Glutamatergic neuron (in vitro differentiated cells): ENCODE results near the gene TOM1. TPM values are rescaled to one million over a fixed set of nuclear protein-coding genes. Genes with fewer than 3 reads are reported as not detected.

Experiments
- DNase-seq: peaks from one replicate; pipeline ENCODE4 v3.0.0; 2022
- H3K27ac Mint-ChIP-seq: one replicate; pipeline ENCODE4 v1.8.0; 2020; ENCODE audit warnings: mild to moderate bottlenecking, mixed read lengths, inconsistent platforms; ENCODE audit not compliant: unreplicated experiment
- H3K27me3 Mint-ChIP-seq: one replicate; pipeline ENCODE4 v1.8.0; 2020; ENCODE audit warnings: mild to moderate bottlenecking, moderate library complexity, mixed read lengths, inconsistent platforms; ENCODE audit not compliant: unreplicated experiment
- H3K36me3 Mint-ChIP-seq: one replicate; pipeline ENCODE4 v1.8.0; 2020; ENCODE audit warnings: mild to moderate bottlenecking, mixed read lengths, inconsistent platforms; ENCODE audit not compliant: unreplicated experiment
- H3K4me1 Mint-ChIP-seq: one replicate; pipeline ENCODE4 v1.8.0; 2020; ENCODE audit warnings: mild to moderate bottlenecking, low read depth, mixed read lengths, inconsistent platforms; ENCODE audit not compliant: unreplicated experiment
- H3K4me3 Mint-ChIP-seq: one replicate; pipeline ENCODE4 v1.8.0; 2020; ENCODE audit warnings: mild to moderate bottlenecking, mixed read lengths, inconsistent platforms; ENCODE audit not compliant: unreplicated experiment
- H3K9me3 Mint-ChIP-seq: one replicate; pipeline ENCODE4 v1.8.0; 2020; ENCODE audit warnings: mild to moderate bottlenecking, moderate library complexity, mixed read lengths, inconsistent platforms; ENCODE audit not compliant: unreplicated experiment
- total RNA-seq: library from RNA; stranded (reverse); fragmentation: NEBNext Ultra II Directional; extraction: Animal tissue kit (Norgen Biotek cat#: 25700); gene quantifications from one replicate; pipeline ENCODE4 v1.2.1, GENCODE V29; 2021; ENCODE audit not compliant: unreplicated experiment
- TF ChIP-seq, protein P1 (sequence below): fragments of 200-600 bp; sonication (generic); IDR thresholded peaks from one replicate; pipeline ENCODE4 v1.5.0; 2021; ENCODE audit not compliant: partially characterized antibody, unreplicated experiment

Gene TOM1
- total RNA-seq, 1 donor from 2014 or later: 40.6 TPM

DNA sequence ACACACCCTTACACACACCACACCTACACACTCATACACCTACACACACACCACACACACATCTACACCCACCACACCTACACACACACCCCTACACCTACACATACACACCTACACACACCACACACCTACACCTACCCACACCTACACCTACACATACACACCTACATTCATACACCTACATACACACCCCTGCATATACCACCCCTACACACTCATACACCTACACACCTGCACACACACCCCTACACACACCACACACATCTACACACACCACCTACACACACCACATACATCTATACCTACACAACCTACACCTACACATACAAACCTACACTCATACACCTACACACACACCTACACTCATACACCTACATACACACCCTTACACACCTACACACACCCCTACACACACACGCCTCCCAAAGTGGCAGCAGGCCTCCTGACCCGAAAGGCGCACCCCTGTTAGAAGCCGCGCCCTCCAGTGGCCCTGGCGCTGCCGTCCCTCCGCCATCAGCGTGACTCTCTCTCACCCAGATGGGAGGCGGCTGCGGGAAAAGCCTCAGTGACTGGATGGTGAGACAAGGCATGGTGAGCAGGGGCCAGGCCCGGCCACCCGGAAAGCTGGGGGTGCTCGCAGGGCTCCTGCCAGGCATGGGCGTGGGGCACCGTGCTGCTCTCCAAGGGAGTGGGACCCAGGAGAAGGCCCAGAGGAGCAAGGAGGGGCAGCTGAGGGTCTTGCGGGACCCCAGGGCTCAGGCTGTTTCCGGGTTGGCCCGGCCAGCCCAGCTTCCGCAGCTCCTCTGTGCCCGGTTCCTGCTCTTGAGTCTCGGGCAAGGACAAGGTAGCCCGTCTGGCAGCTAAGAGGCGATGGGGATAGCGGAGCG lies 44.2 kb downstream of the TOM1 start:
- Mint-ChIP-seq H3K9me3 (peaks cover 3% of the 10 kb centered on the region), H3K4me1 (no peaks in the 10 kb centered on the region), H3K27ac (no peak overlapping the region), H3K36me3 (peaks cover 3% of the 10 kb centered on the region), H3K27me3 (peaks cover 2% of the 10 kb centered on the region), H3K4me3 (no peak overlapping the region)
- no peak for DNase-seq
- TF ChIP-seq, protein P1, sequence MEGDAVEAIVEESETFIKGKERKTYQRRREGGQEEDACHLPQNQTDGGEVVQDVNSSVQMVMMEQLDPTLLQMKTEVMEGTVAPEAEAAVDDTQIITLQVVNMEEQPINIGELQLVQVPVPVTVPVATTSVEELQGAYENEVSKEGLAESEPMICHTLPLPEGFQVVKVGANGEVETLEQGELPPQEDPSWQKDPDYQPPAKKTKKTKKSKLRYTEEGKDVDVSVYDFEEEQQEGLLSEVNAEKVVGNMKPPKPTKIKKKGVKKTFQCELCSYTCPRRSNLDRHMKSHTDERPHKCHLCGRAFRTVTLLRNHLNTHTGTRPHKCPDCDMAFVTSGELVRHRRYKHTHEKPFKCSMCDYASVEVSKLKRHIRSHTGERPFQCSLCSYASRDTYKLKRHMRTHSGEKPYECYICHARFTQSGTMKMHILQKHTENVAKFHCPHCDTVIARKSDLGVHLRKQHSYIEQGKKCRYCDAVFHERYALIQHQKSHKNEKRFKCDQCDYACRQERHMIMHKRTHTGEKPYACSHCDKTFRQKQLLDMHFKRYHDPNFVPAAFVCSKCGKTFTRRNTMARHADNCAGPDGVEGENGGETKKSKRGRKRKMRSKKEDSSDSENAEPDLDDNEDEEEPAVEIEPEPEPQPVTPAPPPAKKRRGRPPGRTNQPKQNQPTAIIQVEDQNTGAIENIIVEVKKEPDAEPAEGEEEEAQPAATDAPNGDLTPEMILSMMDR: no peak

DNA sequence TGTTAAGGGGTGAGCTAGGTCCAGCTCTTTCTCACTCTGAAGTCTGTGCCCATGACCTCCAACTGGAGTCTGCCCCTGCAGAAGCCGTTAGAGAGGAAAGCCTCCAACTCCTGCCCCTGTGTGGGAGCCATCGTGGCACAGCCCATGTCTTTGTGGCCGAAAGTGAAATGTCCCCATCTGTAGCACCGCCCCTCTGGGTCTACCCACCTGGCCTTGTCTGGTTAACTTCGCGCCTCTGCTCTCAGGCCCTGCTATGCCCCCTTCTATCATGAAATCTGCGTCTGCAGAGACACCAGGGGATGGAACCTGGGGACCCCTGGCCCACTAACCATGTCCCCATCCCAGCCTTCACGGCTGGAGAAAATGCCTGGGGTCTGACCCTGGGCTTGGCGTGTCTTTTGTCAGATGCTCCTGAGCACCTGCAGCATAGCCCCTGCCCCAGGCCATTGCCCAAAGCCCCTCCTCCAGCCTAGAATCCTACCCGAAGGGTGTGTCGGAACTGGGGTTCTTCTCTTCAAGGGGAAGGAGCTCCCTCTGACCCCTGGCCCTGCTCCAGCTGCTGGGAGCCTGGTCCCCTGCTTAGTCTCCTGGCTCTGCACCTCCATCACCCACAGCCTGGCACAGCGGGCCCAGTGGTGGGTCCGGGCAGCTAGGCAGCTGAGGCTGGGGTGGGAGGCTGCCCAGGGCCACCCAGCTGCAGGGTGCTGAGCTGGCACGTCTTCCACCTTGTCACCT lies 45.4 kb downstream of the TOM1 start:
- no peak overlapping the region for H3K27ac Mint-ChIP-seq
- TF ChIP-seq, protein P1: no peak
- H3K4me1 Mint-ChIP-seq: no peaks in the 10 kb centered on the region
- H3K36me3 Mint-ChIP-seq: peaks cover 3% of the 10 kb centered on the region
- peaks cover 3% of the 10 kb centered on the region for H3K9me3 Mint-ChIP-seq
- DNase-seq: no peak
- no peak overlapping the region for H3K4me3 Mint-ChIP-seq
- peaks cover 3% of the 10 kb centered on the region for H3K27me3 Mint-ChIP-seq

DNA sequence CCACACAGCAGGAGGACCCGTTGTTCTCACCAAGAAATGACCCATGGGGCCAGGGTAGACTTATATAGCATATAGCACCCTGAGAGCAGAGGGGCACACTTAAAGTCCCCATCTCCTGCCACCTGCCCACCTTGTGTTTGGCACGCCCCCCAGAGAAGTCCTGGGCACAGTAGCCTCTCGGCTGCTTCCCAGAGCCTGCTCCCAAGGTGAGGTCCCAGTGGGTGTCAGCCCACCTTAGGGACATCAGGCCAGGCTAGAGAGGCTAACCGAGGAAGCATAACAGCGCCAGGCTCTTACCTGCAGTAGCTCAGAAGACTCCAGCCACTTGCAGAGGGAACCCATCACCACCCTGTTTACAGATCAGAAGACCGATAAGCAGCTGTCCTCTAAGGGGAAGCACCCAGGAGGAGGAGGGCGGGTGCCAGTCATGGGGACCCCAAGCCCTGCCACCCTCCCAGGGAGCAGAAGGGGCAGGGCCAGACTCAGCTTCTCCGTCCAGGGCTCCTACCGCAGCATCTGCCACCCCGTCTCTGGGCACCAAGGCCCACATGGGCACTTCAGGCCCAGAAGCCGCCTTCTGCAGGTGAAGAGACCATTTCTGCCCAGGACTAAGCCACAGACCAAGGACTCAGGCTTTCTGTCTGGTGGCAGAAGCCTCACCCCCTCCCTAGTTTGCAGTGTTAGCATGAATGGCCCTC lies 46.3 kb downstream of the TOM1 start:
- no peak for DNase-seq
- H3K9me3 Mint-ChIP-seq: peaks cover 3% of the 10 kb centered on the region
- H3K36me3 Mint-ChIP-seq: peaks cover under 1% of the 10 kb centered on the region
- H3K27me3 Mint-ChIP-seq: peaks cover 6% of the 10 kb centered on the region
- H3K4me3 Mint-ChIP-seq: no peak overlapping the region
- H3K27ac Mint-ChIP-seq: no peak overlapping the region
- H3K4me1 Mint-ChIP-seq: no peaks in the 10 kb centered on the region
- TF ChIP-seq, protein P1: no peak

DNA sequence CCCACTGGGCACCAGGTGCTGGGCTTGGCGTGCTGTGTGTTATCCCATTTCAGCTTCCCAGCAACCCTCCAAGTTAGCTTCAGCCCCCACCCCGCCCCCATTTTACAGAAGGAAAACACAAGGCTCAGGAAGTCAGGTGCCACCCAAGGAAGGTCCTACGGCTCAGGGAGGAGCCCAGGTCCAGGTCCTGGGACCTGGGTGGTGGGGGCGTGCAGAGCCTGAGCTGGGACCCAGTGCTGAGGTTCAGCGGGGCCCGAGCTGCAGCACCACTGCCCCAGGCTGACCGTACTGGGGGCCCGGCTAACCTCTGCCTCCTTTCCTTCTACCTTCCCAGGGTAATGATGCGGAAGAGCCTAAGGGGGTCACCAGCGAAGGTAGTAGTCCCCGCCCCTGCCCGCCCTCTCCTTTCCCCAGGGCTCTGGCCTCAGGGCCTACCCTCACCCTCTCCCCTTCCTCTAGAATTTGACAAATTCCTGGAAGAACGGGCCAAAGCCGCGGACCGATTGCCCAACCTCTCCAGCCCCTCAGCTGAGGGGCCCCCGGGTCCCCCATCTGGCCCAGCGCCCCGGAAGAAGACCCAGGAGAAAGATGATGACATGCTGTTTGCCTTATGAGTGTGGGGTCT lies 47.0 kb downstream of the TOM1 start:
- no peak overlapping the region for H3K27ac Mint-ChIP-seq
- peaks cover 6% of the 10 kb centered on the region for H3K9me3 Mint-ChIP-seq
- peaks cover 7% of the 10 kb centered on the region for H3K27me3 Mint-ChIP-seq
- TF ChIP-seq, protein P1: no peak
- H3K36me3 Mint-ChIP-seq: no peaks in the 10 kb centered on the region
- H3K4me1 Mint-ChIP-seq: peaks cover 6% of the 10 kb centered on the region
- no peak for DNase-seq
- H3K4me3 Mint-ChIP-seq: no peak overlapping the region
